OCI-LY7 (cell line): ENCODE measurements around the gene SNAP47. TPM values are rescaled to one million over a fixed set of nuclear protein-coding genes. Genes with fewer than 3 reads are reported as not detected.
A peak's percentile ranks its signal among the peaks of the same experiment; 100 is the strongest.

Experiments
- BruUV-seq: library from RNA; stranded (reverse); fragments of 400-500 nt; replicated peaks from 2 replicates; lab custom pipeline; 2021; lab: Mats Ljungman, UMichigan
- CTCF ChIA-PET: fragments of 300-600 bp; sonication (Branson Sonifier 250); formaldehyde crosslinking; loops from one replicate; lab custom pipeline; 2022; ENCODE audit warnings: antibody characterized with exemption; ENCODE audit not compliant: unreplicated experiment; lab: Charles Lee
- POLR2A ChIA-PET: fragments of 300-600 bp; sonication (Branson Sonifier 250); formaldehyde crosslinking; loops from one replicate; lab custom pipeline; 2022; ENCODE audit warnings: antibody characterized with exemption; lab: Charles Lee
- DNase-seq: peaks from one replicate; pipeline ENCODE4 v3.0.0-alpha.2; 2015; ENCODE audit warnings: low spot score
- H2AFZ ChIP-seq: fragments of 200-600 bp; sonication (generic), shearing (Covaris generic); 2 replicates; pipeline ENCODE4 v1.6.1; 2014; ENCODE audit warnings: mild to moderate bottlenecking, antibody characterized with exemption, low read length, moderate library complexity
- H3K27ac ChIP-seq: fragments of 200-600 bp; sonication (generic); 2 replicates; pipeline ENCODE4 v1.5.1; 2014; ENCODE audit warnings: mixed run types, low read depth, mild to moderate bottlenecking, moderate library complexity, low read length, inconsistent platforms; ENCODE audit not compliant: poor library complexity, severe bottlenecking
- H3K36me3 ChIP-seq: fragments of 200-600 bp; sonication (generic); 2 replicates; pipeline ENCODE4 v1.6.1; 2014; ENCODE audit warnings: mild to moderate bottlenecking, antibody characterized with exemption, low read length, moderate library complexity, mixed read lengths; ENCODE audit not compliant: insufficient read depth
- H3K4me1 ChIP-seq: fragments of 200-600 bp; sonication (generic); 2 replicates; pipeline ENCODE4 v1.5.1; 2014; ENCODE audit warnings: mild to moderate bottlenecking, low read length; ENCODE audit not compliant: insufficient read depth, poor library complexity, severe bottlenecking
- H3K4me2 ChIP-seq: fragments of 200-600 bp; sonication (generic); 2 replicates; pipeline ENCODE4 v1.6.1; 2014; ENCODE audit warnings: mild to moderate bottlenecking, low read length
- H3K4me3 ChIP-seq: fragments of 200-600 bp; sonication (generic); 2 replicates; pipeline ENCODE4 v1.5.1; 2014; ENCODE audit warnings: mild to moderate bottlenecking, low read depth, low read length; ENCODE audit not compliant: poor library complexity, severe bottlenecking
- H3K79me2 ChIP-seq: fragments of 200-600 bp; sonication (generic); 2 replicates; pipeline ENCODE4 v1.6.1; 2016; ENCODE audit warnings: low read depth, mild to moderate bottlenecking, low read length, moderate library complexity, mixed read lengths; ENCODE audit not compliant: insufficient read depth
- H3K9me2 ChIP-seq: fragments of 200-600 bp; sonication (generic); 2 replicates; pipeline ENCODE4 v1.6.1; 2016; ENCODE audit warnings: mild to moderate bottlenecking, low read length, mixed read lengths; ENCODE audit not compliant: insufficient read depth
- H3K9me3 ChIP-seq: fragments of 200-600 bp; sonication (generic); 2 replicates; pipeline ENCODE4 v1.6.1; 2014; ENCODE audit warnings: mild to moderate bottlenecking, mixed run types, low read length, mixed read lengths
- H4K20me1 ChIP-seq: fragments of 200-600 bp; sonication (generic); 2 replicates; pipeline ENCODE4 v1.6.1; 2014; ENCODE audit warnings: mild to moderate bottlenecking, antibody characterized with exemption, low read length, moderate library complexity, mixed read lengths; ENCODE audit not compliant: insufficient read depth
- CTCF ChIP-seq: fragments of 200-600 bp; sonication (generic); conservative IDR thresholded peaks from 2 replicates; pipeline ENCODE4 v1.5.1; 2014; ENCODE audit warnings: mild to moderate bottlenecking, antibody characterized with exemption, low read length, moderate library complexity, mixed read lengths
- EZH2phosphoT487 ChIP-seq: fragments of 200-600 bp; sonication (generic); IDR thresholded peaks from 2 replicates; pipeline ENCODE4 v1.6.1; 2018; ENCODE audit warnings: low read depth, borderline replicate concordance, mild to moderate bottlenecking, mixed run types, antibody characterized with exemption, low read length, moderate library complexity, mixed read lengths
- intact Hi-C: fragments of 100-400 bp; cut with micrococcal nuclease; formaldehyde crosslinking; loops from one replicate; pipeline ENCODE4 v1.10.0; 2022; ENCODE audit not compliant: unreplicated experiment
- total RNA-seq, 2 experiments: library from RNA; depleted of rRNA in 1 of 2; stranded (reverse); fragments of >200 nt in 1 of 2; shearing (Covaris generic) in 1 of 2; gene quantifications; 2 replicates each; pipeline ENCODE4 v1.2.3, GENCODE V29; 2014 to 2022

SNAP47 gene
- total RNA-seq, 2 experiments from 2014 or later = 29.8 to 44.2 TPM

GRCh38 chr1:227735539-227736285, 477 bp downstream of the SNAP47 start:
- ChIA-PET POLR2A (interaction anchor here (1.0 kb wide), 1 partner anchor 172 kb away, joined by 3 read pairs; no protein-coding TSS in a partner anchor), CTCF (no interaction called here)
- H3K4me3 ChIP-seq = peak overlapping the region; percentile 86
- intact Hi-C loops = no loop called here
- H2AFZ ChIP-seq = peak overlapping the region; percentile 69
- no peaks in the 10 kb centered on the region for H3K9me2 ChIP-seq
- peaks cover 24% of the 10 kb centered on the region for H3K36me3 ChIP-seq
- peaks cover 5% of the 10 kb centered on the region; the same call in 1 of the 2 replicates for H4K20me1 ChIP-seq
- TF ChIP-seq EZH2phosphoT487 = no peak
- no peak for TF ChIP-seq CTCF
- H3K4me2 ChIP-seq = peak overlapping the region; percentile 83
- H3K4me1 ChIP-seq = peaks cover 15% of the 10 kb centered on the region
- BruUV-seq = no TSS peak
- DNase-seq = no peak
- H3K27ac ChIP-seq = no peak overlapping the region
- H3K9me3 ChIP-seq = no peaks in the 10 kb centered on the region
- H3K79me2 ChIP-seq = peaks cover 32% of the 10 kb centered on the region

GRCh38 chr1:227736814-227737432, 1.7 kb downstream of the SNAP47 start:
- H3K9me3 ChIP-seq = no peaks in the 10 kb centered on the region
- peaks cover 5% of the 10 kb centered on the region; the same call in 1 of the 2 replicates for H4K20me1 ChIP-seq
- intact Hi-C loops = no loop called here
- no peak overlapping the region for H2AFZ ChIP-seq
- peaks cover 15% of the 10 kb centered on the region for H3K4me1 ChIP-seq
- H3K79me2 ChIP-seq = peaks cover 32% of the 10 kb centered on the region
- H3K4me3 ChIP-seq = no peak overlapping the region
- no TSS peak for BruUV-seq
- TF ChIP-seq EZH2phosphoT487 (no peak), CTCF (no peak)
- DNase-seq = no peak
- CTCF ChIA-PET = no interaction called here
- POLR2A ChIA-PET = no interaction called here
- no peaks in the 10 kb centered on the region for H3K9me2 ChIP-seq
- H3K36me3 ChIP-seq = peaks cover 15% of the 10 kb centered on the region
- peak overlapping the region; percentile 83 for H3K4me2 ChIP-seq
- no peak overlapping the region for H3K27ac ChIP-seq
